GM23338 (cell line): ENCODE results near the gene AKAP1. TPM values are rescaled to one million over a fixed set of nuclear protein-coding genes. Genes with fewer than 3 reads are reported as not detected.
A peak's percentile ranks its signal among the peaks of the same experiment; 100 is the strongest.

Source experiments
- ATAC-seq: fragments of 200-7000 bp; cut with Tn5 transposase; 3 replicates; pipeline ENCODE4 v1.9.1; 2020
- DNase-seq: peaks from one replicate; pipeline ENCODE4 v3.0.0-alpha.2; 2015; ENCODE audit warnings: low spot score
- H2AFZ ChIP-seq: fragments of 200-600 bp; sonication (generic); 2 replicates; pipeline ENCODE4 v1.8.0; 2016; ENCODE audit warnings: antibody characterized with exemption, mild to moderate bottlenecking, moderate library complexity
- H3F3A ChIP-seq: fragments of 200-600 bp; sonication (generic); replicated peaks from 2 replicates; pipeline ENCODE4 v1.8.0; 2017; ENCODE audit warnings: antibody characterized with exemption, mixed run types, low read depth
- H3K27ac ChIP-seq: fragments of 200-600 bp; sonication (generic); 2 replicates; pipeline ENCODE4 v1.6.1; 2016; ENCODE audit warnings: low read depth
- H3K27me3 ChIP-seq: fragments of 200-600 bp; sonication (generic); 2 replicates; pipeline ENCODE4 v1.8.0; 2016; ENCODE audit warnings: mild to moderate bottlenecking, mixed run types, moderate library complexity; ENCODE audit not compliant: insufficient read depth
- H3K36me3 ChIP-seq: fragments of 200-600 bp; sonication (generic); 2 replicates; pipeline ENCODE4 v1.8.0; 2016; ENCODE audit warnings: mild to moderate bottlenecking; ENCODE audit not compliant: insufficient read depth
- H3K4me1 ChIP-seq: fragments of 200-600 bp; sonication (generic); 2 replicates; pipeline ENCODE4 v1.8.0; 2016; ENCODE audit warnings: mild to moderate bottlenecking, moderate library complexity; ENCODE audit not compliant: insufficient read depth
- H3K4me2 ChIP-seq: fragments of 200-600 bp; sonication (generic); 2 replicates; pipeline ENCODE4 v1.7.1; 2017; ENCODE audit warnings: mixed run types
- H3K4me3 ChIP-seq: fragments of 200-600 bp; sonication (generic); 2 replicates; pipeline ENCODE4 v1.6.1; 2016; ENCODE audit warnings: mixed run types
- H3K79me2 ChIP-seq: fragments of 200-600 bp; sonication (generic); replicated peaks from 2 replicates; pipeline ENCODE4 v1.8.0; 2017; ENCODE audit warnings: mild to moderate bottlenecking; ENCODE audit not compliant: insufficient read depth
- H3K9me2 ChIP-seq: fragments of 200-600 bp; sonication (generic); 2 replicates; pipeline ENCODE4 v1.8.0; 2017; ENCODE audit not compliant: insufficient read depth
- H4K20me1 ChIP-seq: fragments of 200-600 bp; sonication (generic); replicated peaks from 2 replicates; pipeline ENCODE4 v1.8.0; 2017; ENCODE audit warnings: mild to moderate bottlenecking; ENCODE audit not compliant: insufficient read depth
- H3K27ac Mint-ChIP-seq: 2 replicates; pipeline ENCODE4 v1.8.0; 2020; ENCODE audit warnings: inconsistent platforms, mild to moderate bottlenecking, moderate library complexity, mixed read lengths
- H3K27me3 Mint-ChIP-seq: 3 replicates; pipeline ENCODE4 v1.8.0; 2022; ENCODE audit warnings: low read depth, mild to moderate bottlenecking, moderate library complexity, mixed read lengths, inconsistent platforms; ENCODE audit not compliant: insufficient read depth, poor library complexity
- H3K36me3 Mint-ChIP-seq: 3 replicates; pipeline ENCODE4 v1.8.0; 2021; ENCODE audit warnings: low read depth, mild to moderate bottlenecking, inconsistent platforms, moderate library complexity, mixed read lengths
- H3K4me1 Mint-ChIP-seq: 3 replicates; pipeline ENCODE4 v1.8.0; 2020; ENCODE audit warnings: mild to moderate bottlenecking, inconsistent platforms, mixed read lengths
- H3K4me3 Mint-ChIP-seq: 3 replicates; pipeline ENCODE4 v1.8.0; 2021; ENCODE audit warnings: moderate library complexity, mild to moderate bottlenecking, inconsistent platforms, mixed read lengths
- H3K9me3 Mint-ChIP-seq: 3 replicates; pipeline ENCODE4 v1.8.0; 2020; ENCODE audit warnings: moderate library complexity, mild to moderate bottlenecking, inconsistent platforms, mixed read lengths
- CREB1 ChIP-seq: fragments of 250-450 bp; sonication (Bioruptor Pico); IDR thresholded peaks from 2 replicates; pipeline ENCODE4 v1.5.0; 2020; ENCODE audit warnings: low read depth, mild to moderate bottlenecking, moderate library complexity
- JUNB ChIP-seq: IDR thresholded peaks from one replicate; pipeline ENCODE4 v1.6.1; 2016; ENCODE audit warnings: antibody characterized with exemption; ENCODE audit not compliant: unreplicated experiment
- NANOG ChIP-seq: IDR thresholded peaks from 2 replicates; pipeline ENCODE4 v1.6.1; 2016; ENCODE audit warnings: antibody characterized with exemption, borderline replicate concordance
- STAT1 ChIP-seq: IDR thresholded peaks from one replicate; pipeline ENCODE4 v1.6.1; 2016; ENCODE audit warnings: antibody characterized with exemption; ENCODE audit not compliant: unreplicated experiment
- ZNF114 ChIP-seq: fragments of 250-450 bp; sonication (Bioruptor Pico); IDR thresholded peaks from 2 replicates; pipeline ENCODE4 v1.5.0; 2020; ENCODE audit warnings: mild to moderate bottlenecking, moderate library complexity
- ZNF331 ChIP-seq: fragments of 250-450 bp; sonication (Bioruptor Pico); IDR thresholded peaks from 2 replicates; pipeline ENCODE4 v1.5.0; 2020; ENCODE audit warnings: low read depth, mild to moderate bottlenecking, moderate library complexity
- polyA plus RNA-seq: library from polyadenylated mRNA; unstranded; fragments of >200 nt; fragmentation: Nextera tagmentation; extraction: Ambion mirVana; gene quantifications from 2 replicates; pipeline ENCODE4 v1.2.1, GENCODE V29; 2016
- total RNA-seq: library from RNA; depleted of rRNA; stranded (reverse); fragments of >200 nt; shearing (Covaris generic); gene quantifications from 2 replicates; pipeline ENCODE4 v1.2.3, GENCODE V29; 2014
- TF ChIP-seq, protein P1 (sequence below): fragments of 250-450 bp; sonication (Bioruptor Pico); IDR thresholded peaks from 2 replicates; pipeline ENCODE4 v1.5.0; 2020; ENCODE audit warnings: mild to moderate bottlenecking, moderate library complexity
- TF ChIP-seq, protein P2 (sequence below), 2 experiments: fragments of 200-600 bp in 1 of 2; sonication (generic) in 1 of 2; conservative IDR thresholded peaks; 2 replicates each; pipeline versions ENCODE4 v1.5.1 to v1.6.1; 2016 to 2017; ENCODE audit warnings: antibody characterized with exemption in 2 of 2, low read depth in 2 of 2, mild to moderate bottlenecking in 2 of 2, moderate library complexity in 1 of 2

The AKAP1 gene
- total and polyA plus RNA-seq, 2 experiments from 2014 or later = 19.6 to 45.9 TPM

DNA sequence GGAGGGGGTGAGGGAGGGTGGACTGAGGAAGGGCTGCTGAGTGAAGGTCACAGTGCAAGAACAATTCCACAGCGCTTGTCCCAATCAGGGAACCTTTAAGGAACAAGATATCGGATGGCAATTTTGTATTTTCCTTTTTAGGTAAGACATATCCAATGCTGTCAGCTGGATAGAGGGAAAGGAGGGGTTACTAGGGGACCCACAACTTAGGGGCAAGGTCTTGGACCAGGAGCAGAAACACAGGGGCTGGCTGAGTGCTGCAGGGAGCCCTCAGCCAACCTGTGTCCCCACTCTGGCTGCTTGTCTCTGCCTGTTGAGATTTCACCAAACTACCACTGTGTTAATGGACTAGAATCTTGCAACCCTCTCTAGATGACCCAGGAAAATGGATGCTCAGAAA, 47.6 kb downstream of the AKAP1 start (continued):
- TF ChIP-seq, protein P1, sequence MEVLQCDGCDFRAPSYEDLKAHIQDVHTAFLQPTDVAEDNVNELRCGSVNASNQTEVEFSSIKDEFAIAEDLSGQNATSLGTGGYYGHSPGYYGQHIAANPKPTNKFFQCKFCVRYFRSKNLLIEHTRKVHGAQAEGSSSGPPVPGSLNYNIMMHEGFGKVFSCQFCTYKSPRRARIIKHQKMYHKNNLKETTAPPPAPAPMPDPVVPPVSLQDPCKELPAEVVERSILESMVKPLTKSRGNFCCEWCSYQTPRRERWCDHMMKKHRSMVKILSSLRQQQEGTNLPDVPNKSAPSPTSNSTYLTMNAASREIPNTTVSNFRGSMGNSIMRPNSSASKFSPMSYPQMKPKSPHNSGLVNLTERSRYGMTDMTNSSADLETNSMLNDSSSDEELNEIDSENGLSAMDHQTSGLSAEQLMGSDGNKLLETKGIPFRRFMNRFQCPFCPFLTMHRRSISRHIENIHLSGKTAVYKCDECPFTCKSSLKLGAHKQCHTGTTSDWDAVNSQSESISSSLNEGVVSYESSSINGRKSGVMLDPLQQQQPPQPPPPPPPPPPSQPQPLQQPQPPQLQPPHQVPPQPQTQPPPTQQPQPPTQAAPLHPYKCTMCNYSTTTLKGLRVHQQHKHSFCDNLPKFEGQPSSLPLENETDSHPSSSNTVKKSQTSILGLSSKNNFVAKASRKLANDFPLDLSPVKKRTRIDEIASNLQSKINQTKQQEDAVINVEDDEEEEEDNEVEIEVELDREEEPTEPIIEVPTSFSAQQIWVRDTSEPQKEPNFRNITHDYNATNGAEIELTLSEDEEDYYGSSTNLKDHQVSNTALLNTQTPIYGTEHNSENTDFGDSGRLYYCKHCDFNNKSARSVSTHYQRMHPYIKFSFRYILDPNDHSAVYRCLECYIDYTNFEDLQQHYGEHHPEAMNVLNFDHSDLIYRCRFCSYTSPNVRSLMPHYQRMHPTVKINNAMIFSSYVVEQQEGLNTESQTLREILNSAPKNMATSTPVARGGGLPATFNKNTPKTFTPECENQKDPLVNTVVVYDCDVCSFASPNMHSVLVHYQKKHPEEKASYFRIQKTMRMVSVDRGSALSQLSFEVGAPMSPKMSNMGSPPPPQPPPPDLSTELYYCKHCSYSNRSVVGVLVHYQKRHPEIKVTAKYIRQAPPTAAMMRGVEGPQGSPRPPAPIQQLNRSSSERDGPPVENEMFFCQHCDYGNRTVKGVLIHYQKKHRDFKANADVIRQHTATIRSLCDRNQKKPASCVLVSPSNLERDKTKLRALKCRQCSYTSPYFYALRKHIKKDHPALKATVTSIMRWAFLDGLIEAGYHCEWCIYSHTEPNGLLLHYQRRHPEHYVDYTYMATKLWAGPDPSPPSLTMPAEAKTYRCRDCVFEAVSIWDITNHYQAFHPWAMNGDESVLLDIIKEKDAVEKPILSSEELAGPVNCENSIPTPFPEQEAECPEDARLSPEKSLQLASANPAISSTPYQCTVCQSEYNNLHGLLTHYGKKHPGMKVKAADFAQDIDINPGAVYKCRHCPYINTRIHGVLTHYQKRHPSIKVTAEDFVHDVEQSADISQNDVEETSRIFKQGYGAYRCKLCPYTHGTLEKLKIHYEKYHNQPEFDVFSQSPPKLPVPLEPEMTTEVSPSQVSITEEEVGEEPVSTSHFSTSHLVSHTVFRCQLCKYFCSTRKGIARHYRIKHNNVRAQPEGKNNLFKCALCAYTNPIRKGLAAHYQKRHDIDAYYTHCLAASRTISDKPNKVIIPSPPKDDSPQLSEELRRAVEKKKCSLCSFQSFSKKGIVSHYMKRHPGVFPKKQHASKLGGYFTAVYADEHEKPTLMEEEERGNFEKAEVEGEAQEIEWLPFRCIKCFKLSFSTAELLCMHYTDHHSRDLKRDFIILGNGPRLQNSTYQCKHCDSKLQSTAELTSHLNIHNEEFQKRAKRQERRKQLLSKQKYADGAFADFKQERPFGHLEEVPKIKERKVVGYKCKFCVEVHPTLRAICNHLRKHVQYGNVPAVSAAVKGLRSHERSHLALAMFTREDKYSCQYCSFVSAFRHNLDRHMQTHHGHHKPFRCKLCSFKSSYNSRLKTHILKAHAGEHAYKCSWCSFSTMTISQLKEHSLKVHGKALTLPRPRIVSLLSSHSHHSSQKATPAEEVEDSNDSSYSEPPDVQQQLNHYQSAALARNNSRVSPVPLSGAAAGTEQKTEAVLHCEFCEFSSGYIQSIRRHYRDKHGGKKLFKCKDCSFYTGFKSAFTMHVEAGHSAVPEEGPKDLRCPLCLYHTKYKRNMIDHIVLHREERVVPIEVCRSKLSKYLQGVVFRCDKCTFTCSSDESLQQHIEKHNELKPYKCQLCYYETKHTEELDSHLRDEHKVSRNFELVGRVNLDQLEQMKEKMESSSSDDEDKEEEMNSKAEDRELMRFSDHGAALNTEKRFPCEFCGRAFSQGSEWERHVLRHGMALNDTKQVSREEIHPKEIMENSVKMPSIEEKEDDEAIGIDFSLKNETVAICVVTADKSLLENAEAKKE (CRISPR knock-in tag) = no peak
- TF ChIP-seq NANOG = no peak
- TF ChIP-seq CREB1 (CRISPR knock-in tag) = no peak
- no peak for TF ChIP-seq ZNF331
- TF ChIP-seq, protein P2, sequence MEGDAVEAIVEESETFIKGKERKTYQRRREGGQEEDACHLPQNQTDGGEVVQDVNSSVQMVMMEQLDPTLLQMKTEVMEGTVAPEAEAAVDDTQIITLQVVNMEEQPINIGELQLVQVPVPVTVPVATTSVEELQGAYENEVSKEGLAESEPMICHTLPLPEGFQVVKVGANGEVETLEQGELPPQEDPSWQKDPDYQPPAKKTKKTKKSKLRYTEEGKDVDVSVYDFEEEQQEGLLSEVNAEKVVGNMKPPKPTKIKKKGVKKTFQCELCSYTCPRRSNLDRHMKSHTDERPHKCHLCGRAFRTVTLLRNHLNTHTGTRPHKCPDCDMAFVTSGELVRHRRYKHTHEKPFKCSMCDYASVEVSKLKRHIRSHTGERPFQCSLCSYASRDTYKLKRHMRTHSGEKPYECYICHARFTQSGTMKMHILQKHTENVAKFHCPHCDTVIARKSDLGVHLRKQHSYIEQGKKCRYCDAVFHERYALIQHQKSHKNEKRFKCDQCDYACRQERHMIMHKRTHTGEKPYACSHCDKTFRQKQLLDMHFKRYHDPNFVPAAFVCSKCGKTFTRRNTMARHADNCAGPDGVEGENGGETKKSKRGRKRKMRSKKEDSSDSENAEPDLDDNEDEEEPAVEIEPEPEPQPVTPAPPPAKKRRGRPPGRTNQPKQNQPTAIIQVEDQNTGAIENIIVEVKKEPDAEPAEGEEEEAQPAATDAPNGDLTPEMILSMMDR (conservative IDR thresholded peaks at IDR 0.05; ENCODE audit: low read depth in 2 of 2) = no peak

DNA sequence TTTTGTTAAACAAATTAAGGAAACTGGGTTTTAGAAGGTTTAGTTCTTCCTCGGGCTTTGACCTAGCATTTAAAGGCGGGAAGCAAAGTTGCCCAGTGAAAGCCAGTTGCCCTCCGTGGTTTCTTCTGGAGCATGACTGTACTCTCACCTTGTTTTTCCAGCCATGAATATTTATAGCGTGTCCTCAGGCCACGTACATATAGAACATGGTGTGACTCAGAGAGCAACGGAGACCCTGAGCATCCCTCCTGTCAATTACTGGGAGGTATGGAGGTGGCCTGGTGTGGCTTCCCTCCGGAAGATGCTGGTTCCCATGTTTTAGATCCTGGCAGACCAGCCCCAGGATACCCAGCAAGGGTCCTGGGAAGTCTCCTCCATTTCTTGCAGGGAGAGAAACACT, 48.4 kb downstream of the AKAP1 start:
- TF ChIP-seq NANOG = no peak
- no peak for TF ChIP-seq ZNF114 (CRISPR knock-in tag)
- TF ChIP-seq ZNF331 = no peak
- no peak for TF ChIP-seq STAT1
- TF ChIP-seq JUNB = no peak
- peaks cover 35% of the 10 kb centered on the region for H3K4me1 Mint-ChIP-seq
- no peaks in the 10 kb centered on the region for H3K9me2 ChIP-seq
- 0 out of 3 replicates have a peak overlapping the region, but pooled peaks have one; percentile 4 for H3K4me3 Mint-ChIP-seq
- H3K36me3 ChIP-seq = no peaks in the 10 kb centered on the region
- DNase-seq (peak; percentile 27), ATAC-seq (no peak)
- H4K20me1 ChIP-seq = no peaks in the 10 kb centered on the region
- H3K9me3 Mint-ChIP-seq = no peaks in the 10 kb centered on the region
- no peaks in the 10 kb centered on the region for H3K79me2 ChIP-seq
- H3K27me3 ChIP-seq = no peaks in the 10 kb centered on the region
- H3K27ac ChIP-seq = no peak overlapping the region
- 0 out of 2 replicates have a peak overlapping the region, but pooled peaks have one; percentile 9 for H3K4me2 ChIP-seq
- peaks cover 27% of the 10 kb centered on the region for H3K4me1 ChIP-seq
- peaks cover 3% of the 10 kb centered on the region for H3K27me3 Mint-ChIP-seq
- H3K27ac Mint-ChIP-seq = no peak overlapping the region
- no peaks in the 10 kb centered on the region for H3K36me3 Mint-ChIP-seq
- peaks cover 8% of the 10 kb centered on the region; the same call in 1 of the 2 replicates for H3F3A ChIP-seq
- H2AFZ ChIP-seq = no peak overlapping the region
- no peak overlapping the region for H3K4me3 ChIP-seq
